ENCODE results near the gene FAM53A. TPM values are rescaled to one million over a fixed set of nuclear protein-coding genes. Genes with fewer than 3 reads are reported as not detected.

FAM53A gene
- total and polyA plus RNA-seq, 2 donors (not counting 1 experiment from before 2014, with no cell fraction given), result 0.65 to 0.99 TPM

DNA sequence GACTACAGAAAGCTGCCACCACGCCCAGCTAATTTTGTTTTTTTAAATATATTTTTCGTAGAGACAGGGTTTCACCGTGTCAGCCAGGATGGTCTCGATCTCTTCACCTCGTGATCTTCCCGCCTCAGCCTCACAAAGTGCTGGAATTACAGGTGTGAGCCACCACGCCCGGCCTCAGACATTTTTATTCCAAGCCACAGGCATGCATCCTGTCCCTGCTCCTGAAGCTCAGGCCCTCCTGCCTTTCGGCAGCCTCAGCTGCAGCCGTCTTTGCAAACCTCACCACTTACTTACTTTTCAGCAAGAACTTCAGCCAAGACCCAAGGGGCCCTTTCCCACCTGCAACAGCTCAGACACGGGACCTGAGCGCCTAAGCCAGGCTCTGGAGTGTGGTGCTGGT is 26.0 kb downstream of the FAM53A start:
- Histone ChIP-seq H3K4me3 (replicated peaks in 1 of 4; ENCODE audit: control extremely low read depth in 1 of 4, insufficient read depth in 1 of 4, low read depth in 3 of 4, low read length in 4 of 4) (no peak overlapping the region), H3K9ac (ENCODE audit: insufficient read depth, low read length) (no peak overlapping the region), H3K79me2 (ENCODE audit: control insufficient read depth, insufficient read depth, low read length) (no peaks in the 10 kb centered on the region), H4K20me1 (ENCODE audit: control insufficient read depth, extremely low read depth, insufficient read depth, low read length) (no peaks in the 10 kb centered on the region), H3K4me2 (ENCODE audit: extremely low read depth, insufficient read depth, low read length) (no peak overlapping the region), H2AFZ (ENCODE audit: low read length) (no peak overlapping the region), H3K9me3 (ENCODE audit: control insufficient read depth, insufficient read depth, low read depth, low read length) (no peaks in the 10 kb centered on the region), H3K27ac (ENCODE audit: insufficient read depth, low read length) (no peak overlapping the region), H3K27me3 (ENCODE audit: control insufficient read depth, insufficient read depth, low read length) (no peaks in the 10 kb centered on the region), H3K36me3 (ENCODE audit: control insufficient read depth, insufficient read depth, low read length) (no peaks in the 10 kb centered on the region), H3K4me1 (ENCODE audit: control insufficient read depth, extremely low read depth, insufficient read depth, low read length) (no peaks in the 10 kb centered on the region)
- DNase-seq (ENCODE audit: low read depth in 2 of 2), result peak in 1 of 2 donors; percentile 19
- TF ChIP-seq, protein P1, sequence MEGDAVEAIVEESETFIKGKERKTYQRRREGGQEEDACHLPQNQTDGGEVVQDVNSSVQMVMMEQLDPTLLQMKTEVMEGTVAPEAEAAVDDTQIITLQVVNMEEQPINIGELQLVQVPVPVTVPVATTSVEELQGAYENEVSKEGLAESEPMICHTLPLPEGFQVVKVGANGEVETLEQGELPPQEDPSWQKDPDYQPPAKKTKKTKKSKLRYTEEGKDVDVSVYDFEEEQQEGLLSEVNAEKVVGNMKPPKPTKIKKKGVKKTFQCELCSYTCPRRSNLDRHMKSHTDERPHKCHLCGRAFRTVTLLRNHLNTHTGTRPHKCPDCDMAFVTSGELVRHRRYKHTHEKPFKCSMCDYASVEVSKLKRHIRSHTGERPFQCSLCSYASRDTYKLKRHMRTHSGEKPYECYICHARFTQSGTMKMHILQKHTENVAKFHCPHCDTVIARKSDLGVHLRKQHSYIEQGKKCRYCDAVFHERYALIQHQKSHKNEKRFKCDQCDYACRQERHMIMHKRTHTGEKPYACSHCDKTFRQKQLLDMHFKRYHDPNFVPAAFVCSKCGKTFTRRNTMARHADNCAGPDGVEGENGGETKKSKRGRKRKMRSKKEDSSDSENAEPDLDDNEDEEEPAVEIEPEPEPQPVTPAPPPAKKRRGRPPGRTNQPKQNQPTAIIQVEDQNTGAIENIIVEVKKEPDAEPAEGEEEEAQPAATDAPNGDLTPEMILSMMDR (conservative IDR thresholded peaks at IDR 0.05 in 1 of 2, IDR thresholded peaks at IDR 0.05 in 1 of 2; ENCODE audit: low read depth in 1 of 2, low read length in 2 of 2), result no peak
- TF ChIP-seq EZH2 (IDR thresholded peaks at IDR 0.05; ENCODE audit: low read length, missing control alignments), result no peak

- no peak overlapping the region for H3K4me3 ChIP-seq (replicated peaks in 1 of 4; ENCODE audit: control extremely low read depth in 1 of 4, insufficient read depth in 1 of 4, low read depth in 3 of 4, low read length in 4 of 4)
- no peak overlapping the region for H2AFZ ChIP-seq (ENCODE audit: low read length)
- no peak overlapping the region for H3K4me2 ChIP-seq (ENCODE audit: extremely low read depth, insufficient read depth, low read length)
- H3K9ac ChIP-seq (ENCODE audit: insufficient read depth, low read length), result no peak overlapping the region
- TF ChIP-seq, protein P1 (conservative IDR thresholded peaks at IDR 0.05 in 1 of 2, IDR thresholded peaks at IDR 0.05 in 1 of 2; ENCODE audit: low read depth in 1 of 2, low read length in 2 of 2), result no peak
- no peak for TF ChIP-seq EZH2 (IDR thresholded peaks at IDR 0.05; ENCODE audit: low read length, missing control alignments)
- no peaks in the 10 kb centered on the region for H4K20me1 ChIP-seq (ENCODE audit: control insufficient read depth, extremely low read depth, insufficient read depth, low read length)
- H3K79me2 ChIP-seq (ENCODE audit: control insufficient read depth, insufficient read depth, low read length), result no peaks in the 10 kb centered on the region
- no peaks in the 10 kb centered on the region for H3K4me1 ChIP-seq (ENCODE audit: control insufficient read depth, extremely low read depth, insufficient read depth, low read length)
- no peaks in the 10 kb centered on the region for H3K27me3 ChIP-seq (ENCODE audit: control insufficient read depth, insufficient read depth, low read length)
- no peak for DNase-seq (ENCODE audit: low read depth in 2 of 2)
- H3K9me3 ChIP-seq (ENCODE audit: control insufficient read depth, insufficient read depth, low read depth, low read length), result no peaks in the 10 kb centered on the region
- no peak overlapping the region for H3K27ac ChIP-seq (ENCODE audit: insufficient read depth, low read length)
- no peaks in the 10 kb centered on the region for H3K36me3 ChIP-seq (ENCODE audit: control insufficient read depth, insufficient read depth, low read length)
Observed at GRCh38 chr4:1656986-1657385, 27.1 kb downstream of the FAM53A start.

- H3K79me2 ChIP-seq (ENCODE audit: control insufficient read depth, insufficient read depth, low read length), result no peaks in the 10 kb centered on the region
- H3K4me3 ChIP-seq (replicated peaks in 1 of 4; ENCODE audit: control extremely low read depth in 1 of 4, insufficient read depth in 1 of 4, low read depth in 3 of 4, low read length in 4 of 4), result no peak overlapping the region
- no peaks in the 10 kb centered on the region for H3K36me3 ChIP-seq (ENCODE audit: control insufficient read depth, insufficient read depth, low read length)
- H3K4me2 ChIP-seq (ENCODE audit: extremely low read depth, insufficient read depth, low read length), result no peak overlapping the region
- no peak overlapping the region for H2AFZ ChIP-seq (ENCODE audit: low read length)
- no peaks in the 10 kb centered on the region for H3K4me1 ChIP-seq (ENCODE audit: control insufficient read depth, extremely low read depth, insufficient read depth, low read length)
- TF ChIP-seq, protein P1 (conservative IDR thresholded peaks at IDR 0.05 in 1 of 2, IDR thresholded peaks at IDR 0.05 in 1 of 2; ENCODE audit: low read depth in 1 of 2, low read length in 2 of 2), result no peak
- no peak for TF ChIP-seq EZH2 (IDR thresholded peaks at IDR 0.05; ENCODE audit: low read length, missing control alignments)
- no peak for DNase-seq (ENCODE audit: low read depth in 2 of 2)
- no peaks in the 10 kb centered on the region for H3K9me3 ChIP-seq (ENCODE audit: control insufficient read depth, insufficient read depth, low read depth, low read length)
- H3K9ac ChIP-seq (ENCODE audit: insufficient read depth, low read length), result no peak overlapping the region
- no peaks in the 10 kb centered on the region for H4K20me1 ChIP-seq (ENCODE audit: control insufficient read depth, extremely low read depth, insufficient read depth, low read length)
- H3K27me3 ChIP-seq (ENCODE audit: control insufficient read depth, insufficient read depth, low read length), result no peaks in the 10 kb centered on the region
- H3K27ac ChIP-seq (ENCODE audit: insufficient read depth, low read length), result no peak overlapping the region
Observed at GRCh38 chr4:1656132-1656531, 28.0 kb downstream of the FAM53A start.

All from fibroblast of lung (primary cell).